Measurements from ENCODE around the gene SOBP.

SOBP gene

DNA sequence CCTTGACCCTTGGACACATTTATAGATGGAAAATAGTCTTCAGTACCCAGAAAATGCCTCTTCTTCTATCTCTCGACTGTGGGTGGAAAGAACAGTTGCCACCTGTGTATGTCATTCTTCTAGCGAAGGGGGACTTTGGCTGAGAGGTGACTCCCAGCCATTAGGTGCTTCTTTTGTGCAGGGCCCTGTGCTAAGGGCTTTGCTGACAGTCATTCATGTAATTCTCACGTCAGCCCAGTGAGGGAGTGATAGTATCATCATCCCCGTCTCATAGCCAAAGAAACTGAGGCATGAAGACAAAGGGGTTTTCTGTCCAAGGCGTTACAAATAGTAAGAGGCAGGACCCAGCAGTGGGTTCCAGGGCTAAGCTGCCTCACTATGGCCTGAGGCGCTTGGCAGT is 173.4 kb downstream of the SOBP start:
- in situ Hi-C loops (cut with HindIII; ENCODE audit: low sequenced_read_pairs), result no loop called here
- TF ChIP-seq, protein P1, sequence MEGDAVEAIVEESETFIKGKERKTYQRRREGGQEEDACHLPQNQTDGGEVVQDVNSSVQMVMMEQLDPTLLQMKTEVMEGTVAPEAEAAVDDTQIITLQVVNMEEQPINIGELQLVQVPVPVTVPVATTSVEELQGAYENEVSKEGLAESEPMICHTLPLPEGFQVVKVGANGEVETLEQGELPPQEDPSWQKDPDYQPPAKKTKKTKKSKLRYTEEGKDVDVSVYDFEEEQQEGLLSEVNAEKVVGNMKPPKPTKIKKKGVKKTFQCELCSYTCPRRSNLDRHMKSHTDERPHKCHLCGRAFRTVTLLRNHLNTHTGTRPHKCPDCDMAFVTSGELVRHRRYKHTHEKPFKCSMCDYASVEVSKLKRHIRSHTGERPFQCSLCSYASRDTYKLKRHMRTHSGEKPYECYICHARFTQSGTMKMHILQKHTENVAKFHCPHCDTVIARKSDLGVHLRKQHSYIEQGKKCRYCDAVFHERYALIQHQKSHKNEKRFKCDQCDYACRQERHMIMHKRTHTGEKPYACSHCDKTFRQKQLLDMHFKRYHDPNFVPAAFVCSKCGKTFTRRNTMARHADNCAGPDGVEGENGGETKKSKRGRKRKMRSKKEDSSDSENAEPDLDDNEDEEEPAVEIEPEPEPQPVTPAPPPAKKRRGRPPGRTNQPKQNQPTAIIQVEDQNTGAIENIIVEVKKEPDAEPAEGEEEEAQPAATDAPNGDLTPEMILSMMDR (IDR thresholded peaks at IDR 0.05; ENCODE audit: low read depth, low read length), result no peak
- DNase-seq (ENCODE audit: low read depth, low spot score), result no peak
- no peak overlapping the region for H3K4me3 ChIP-seq (ENCODE audit: low read depth, low read length)

DNA sequence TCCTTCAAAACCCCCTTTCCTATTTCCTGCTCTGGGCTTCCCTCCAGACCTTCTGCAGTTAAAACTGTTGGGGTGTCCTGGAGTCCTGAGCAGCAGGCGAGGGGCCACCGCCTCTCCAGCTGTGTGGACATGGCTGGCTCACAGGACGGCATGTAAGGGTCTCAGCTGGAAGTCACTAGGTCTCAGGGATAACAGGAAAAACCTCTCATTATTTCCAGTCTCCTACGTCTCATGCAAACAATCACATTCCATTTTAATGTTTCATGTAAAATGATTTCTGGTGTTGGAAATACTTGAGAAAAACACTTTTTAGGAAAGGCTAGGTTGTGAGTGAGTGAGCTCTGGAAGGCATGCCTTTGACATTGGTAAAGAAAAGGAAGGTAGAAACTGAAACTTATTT is 175.5 kb downstream of the SOBP start:
- TF ChIP-seq, protein P1 (IDR thresholded peaks at IDR 0.05; ENCODE audit: low read depth, low read length), result no peak

DNA sequence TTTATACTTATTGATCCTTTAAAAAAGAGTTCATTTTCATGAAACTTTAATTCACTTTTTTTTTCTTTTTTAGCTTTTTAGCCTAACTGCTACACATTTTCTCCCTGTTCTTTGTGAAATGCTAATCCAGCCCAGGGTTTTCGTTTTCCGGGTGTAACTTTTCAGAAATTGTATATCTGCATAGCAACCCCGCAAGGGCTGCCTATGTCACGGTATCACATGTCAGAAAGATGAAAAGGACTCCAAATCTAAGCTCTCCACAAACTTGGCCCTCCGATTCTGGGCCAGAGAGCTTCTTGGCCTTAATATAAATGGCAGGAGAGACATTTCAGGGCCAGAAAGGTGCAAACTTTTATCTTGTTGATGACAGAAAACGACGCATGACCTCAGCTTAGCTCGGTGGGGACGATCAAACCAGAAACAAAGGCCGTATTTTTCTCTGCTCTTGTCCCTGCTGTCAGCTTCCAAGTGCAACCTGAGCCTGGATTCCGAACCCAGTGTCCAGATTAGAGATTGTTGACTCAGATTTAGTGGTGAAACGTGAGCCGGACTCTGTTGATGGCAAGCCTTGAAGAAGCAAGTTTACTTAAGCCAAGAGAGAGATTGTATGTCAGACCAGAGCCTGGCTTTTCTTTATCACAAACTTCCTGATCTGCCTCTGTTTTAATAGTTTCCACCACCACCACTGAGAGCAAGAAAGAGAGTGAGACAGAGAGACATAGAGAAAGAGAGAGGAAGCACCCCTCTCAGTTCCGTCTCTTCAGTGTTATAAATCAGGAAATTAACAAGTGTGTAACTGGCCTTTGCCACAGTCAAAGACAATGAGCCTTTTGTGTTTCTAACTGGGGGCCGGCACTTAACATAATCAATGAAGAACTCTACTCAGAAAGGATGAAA is 176.4 kb downstream of the SOBP start:
- peak; percentile 64 for DNase-seq (ENCODE audit: low read depth, low spot score)
- TF ChIP-seq, protein P1 (IDR thresholded peaks at IDR 0.05; ENCODE audit: low read depth, low read length), result no peak

More for the DNA sequence above, 175.5 kb downstream of the SOBP start:
- no peak overlapping the region for H3K4me3 ChIP-seq (ENCODE audit: low read depth, low read length)
- DNase-seq (ENCODE audit: low read depth, low spot score), result peak; percentile 72
- in situ Hi-C loops (cut with HindIII; ENCODE audit: low sequenced_read_pairs), result no loop called here

DNA sequence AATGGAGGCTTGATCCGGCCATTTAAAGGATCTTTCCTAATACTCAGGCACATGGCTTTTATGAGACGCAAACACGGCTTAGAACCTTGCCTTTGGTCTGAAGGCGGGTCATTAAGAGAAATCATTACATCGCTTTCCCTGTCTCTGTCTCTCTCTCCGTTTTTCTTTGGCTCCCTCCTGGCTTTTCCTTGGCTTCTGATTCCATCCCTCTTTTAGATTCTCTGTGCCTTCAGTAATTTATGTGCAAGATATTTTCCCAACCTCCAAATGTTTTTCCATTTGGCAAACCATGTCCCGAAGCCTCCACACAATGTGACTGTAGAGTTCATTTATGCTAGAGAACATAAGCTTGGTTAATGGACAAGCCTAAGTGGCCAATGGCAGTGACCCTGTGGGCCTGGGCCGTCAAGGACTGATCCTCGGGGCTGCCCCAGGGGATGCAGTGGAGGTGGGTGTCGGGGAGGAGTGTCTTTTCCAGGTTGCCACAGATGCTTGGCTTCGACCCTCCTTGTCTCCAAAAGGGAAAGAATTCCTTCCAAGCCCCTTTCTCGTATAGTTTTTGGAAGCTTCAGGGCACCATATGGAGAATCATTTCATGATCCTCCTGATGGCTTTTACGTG is 177.2 kb downstream of the SOBP start:
- in situ Hi-C loops (cut with HindIII; ENCODE audit: low sequenced_read_pairs), result no loop called here
- TF ChIP-seq, protein P1 (IDR thresholded peaks at IDR 0.05; ENCODE audit: low read depth, low read length), result no peak
- no peak overlapping the region for H3K4me3 ChIP-seq (ENCODE audit: low read depth, low read length)
- DNase-seq (ENCODE audit: low read depth, low spot score), result no peak

More for the DNA sequence above, 176.4 kb downstream of the SOBP start:
- H3K4me3 ChIP-seq (ENCODE audit: low read depth, low read length), result no peak overlapping the region
- in situ Hi-C loops (cut with HindIII; ENCODE audit: low sequenced_read_pairs), result no loop called here

DNA sequence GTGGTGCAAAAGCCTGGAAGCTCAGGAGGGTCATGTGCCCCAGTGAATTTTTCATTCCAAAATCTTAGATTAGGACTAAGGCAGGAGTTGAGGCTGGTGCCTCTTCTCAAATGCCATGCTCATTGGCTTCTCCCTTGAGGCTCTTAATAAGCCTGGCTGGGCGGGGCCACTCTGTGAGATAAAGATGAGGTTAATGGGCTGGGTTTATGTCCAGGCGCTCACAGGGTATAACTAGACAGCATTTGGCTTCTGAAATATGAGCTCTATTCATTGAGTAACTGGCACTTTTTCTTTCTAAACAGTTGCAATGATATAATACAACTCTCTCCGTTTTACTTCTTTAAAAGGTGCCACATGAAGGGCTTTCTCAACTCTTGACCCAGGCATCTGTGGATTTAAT is 177.9 kb downstream of the SOBP start:
- no peak for DNase-seq (ENCODE audit: low read depth, low spot score)
- TF ChIP-seq, protein P1 (IDR thresholded peaks at IDR 0.05; ENCODE audit: low read depth, low read length), result no peak
- in situ Hi-C loops (cut with HindIII; ENCODE audit: low sequenced_read_pairs), result no loop called here
- H3K4me3 ChIP-seq (ENCODE audit: low read depth, low read length), result no peak overlapping the region

DNA sequence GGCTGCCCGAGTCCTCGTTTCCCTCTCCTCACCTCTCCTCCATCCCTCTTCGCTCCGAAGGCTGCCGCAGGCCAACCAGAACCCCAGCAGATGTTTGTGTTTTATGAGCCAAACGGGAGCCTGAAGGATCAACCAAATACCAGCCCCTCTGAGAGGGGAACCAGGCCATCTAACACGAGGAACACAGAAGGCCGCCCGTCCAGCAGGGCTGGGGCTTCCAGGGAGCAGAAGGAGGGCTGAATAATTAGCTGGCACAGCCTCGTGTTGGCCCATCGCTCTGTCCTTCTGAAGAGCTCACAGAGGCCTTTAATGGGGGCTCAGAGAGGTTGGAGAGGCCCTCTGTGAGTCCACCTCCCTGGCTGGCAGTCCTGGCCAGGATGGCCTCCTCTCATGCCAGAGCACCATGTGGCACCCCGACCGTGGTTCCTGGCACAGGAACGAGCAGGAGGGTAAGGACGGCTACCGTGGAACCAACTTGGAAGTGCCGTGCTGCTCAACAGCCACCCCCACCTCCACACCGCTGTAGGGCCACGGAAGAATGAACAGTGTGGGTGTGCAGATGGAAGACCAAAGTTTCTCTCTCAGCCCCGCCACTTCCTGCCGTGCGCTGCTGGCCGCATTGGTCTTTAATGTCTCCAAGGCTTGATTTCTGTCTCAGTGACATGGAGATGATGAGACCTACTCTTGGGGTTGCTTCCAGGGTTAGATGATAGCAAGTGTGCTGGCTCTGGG is 179.0 kb downstream of the SOBP start:
- no peak for DNase-seq (ENCODE audit: low read depth, low spot score)
- TF ChIP-seq, protein P1 (IDR thresholded peaks at IDR 0.05; ENCODE audit: low read depth, low read length), result no peak
- no peak overlapping the region for H3K4me3 ChIP-seq (ENCODE audit: low read depth, low read length)
- in situ Hi-C loops (cut with HindIII; ENCODE audit: low sequenced_read_pairs), result no loop called here

Data from astrocyte of the spinal cord (primary cell).